Measurements from ENCODE around the gene AAMP.

- no peak for TF ChIP-seq CTCF (conservative IDR thresholded peaks at IDR 0.05; ENCODE audit: low read length)
- TF ChIP-seq EZH2phosphoT487 (IDR thresholded peaks at IDR 0.05; ENCODE audit: borderline replicate concordance, low read depth, low read length): no peak
Observed at GRCh38 chr2:218261423-218262236, 8.3 kb downstream of the AAMP start.
